NCI-H1105 treated with DMSO at 0.1 percent for 48 hours (cell line): ENCODE results near the gene DPH6.
"Not testable (repeated sequence)": the region's sequence is repeated elsewhere in the genome, so short reads cannot be mapped to it uniquely, and the experiment has no call there.

ENCODE experiments used
- DNase-seq: peaks from one replicate; lab custom pipeline; 2025; lab: John Stamatoyannopoulos, UW

DPH6 gene, protein sequence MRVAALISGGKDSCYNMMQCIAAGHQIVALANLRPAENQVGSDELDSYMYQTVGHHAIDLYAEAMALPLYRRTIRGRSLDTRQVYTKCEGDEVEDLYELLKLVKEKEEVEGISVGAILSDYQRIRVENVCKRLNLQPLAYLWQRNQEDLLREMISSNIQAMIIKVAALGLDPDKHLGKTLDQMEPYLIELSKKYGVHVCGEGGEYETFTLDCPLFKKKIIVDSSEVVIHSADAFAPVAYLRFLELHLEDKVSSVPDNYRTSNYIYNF

DNA sequence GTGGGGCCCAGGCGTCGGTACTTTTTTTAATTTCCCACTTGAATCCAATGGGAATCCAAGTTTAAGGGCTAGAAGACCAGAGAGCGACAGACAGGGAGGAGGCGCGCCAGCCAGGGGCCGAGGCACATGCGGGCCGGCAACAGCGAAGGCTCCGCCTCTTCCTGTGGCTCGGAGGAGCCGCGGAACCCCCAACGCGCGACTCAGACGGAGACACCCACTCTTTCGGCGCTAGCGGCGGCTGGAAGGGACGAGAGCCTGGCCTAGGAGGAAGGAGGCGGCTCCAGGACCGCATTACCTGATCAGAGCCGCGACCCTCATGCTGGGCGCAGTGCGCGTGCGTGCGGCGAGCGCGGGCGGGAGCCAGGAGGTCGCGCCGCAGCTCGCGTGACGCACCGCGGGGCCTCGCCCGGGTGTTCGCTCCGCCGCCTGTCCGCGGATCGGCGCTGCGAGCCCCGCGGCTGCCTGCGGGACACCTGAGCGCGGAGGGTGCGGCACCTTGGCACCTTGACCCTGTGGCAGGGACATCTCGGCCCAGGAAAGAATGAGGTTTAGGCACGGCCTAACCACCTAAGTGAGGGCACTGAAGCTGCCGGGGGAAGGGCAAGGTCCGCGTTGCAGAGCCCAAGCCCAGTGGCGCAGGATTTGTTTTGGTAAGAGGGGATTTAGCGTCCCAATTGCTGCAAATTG lies at the start of gene DPH6:
TSS of gene DPH6 (minus strand) at position 342 of the 687 bp plus-strand sequence. CDS start at position 318, 24 bp downstream.
- DNase-seq = peak; percentile 71

DNA sequence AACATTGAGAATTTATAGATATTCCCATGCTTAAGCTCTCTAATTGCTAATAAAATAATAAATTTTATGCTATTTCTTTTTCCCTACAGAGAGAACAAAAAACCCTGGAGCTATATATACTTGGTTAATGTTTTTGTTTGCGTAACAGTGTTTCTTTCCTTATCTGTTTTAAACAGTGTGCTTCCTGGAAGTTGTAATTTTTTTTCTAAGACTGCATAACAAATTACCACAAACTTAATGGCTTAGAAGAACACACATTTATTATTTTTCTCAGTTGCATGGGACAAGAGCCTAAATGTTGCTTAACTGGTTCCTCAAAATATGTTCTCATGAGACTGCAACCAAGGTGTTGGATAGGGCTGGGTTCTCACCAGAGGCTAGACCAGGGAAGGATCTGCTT lies 49.7 kb upstream of the DPH6 start:
- no peak for DNase-seq

DNA sequence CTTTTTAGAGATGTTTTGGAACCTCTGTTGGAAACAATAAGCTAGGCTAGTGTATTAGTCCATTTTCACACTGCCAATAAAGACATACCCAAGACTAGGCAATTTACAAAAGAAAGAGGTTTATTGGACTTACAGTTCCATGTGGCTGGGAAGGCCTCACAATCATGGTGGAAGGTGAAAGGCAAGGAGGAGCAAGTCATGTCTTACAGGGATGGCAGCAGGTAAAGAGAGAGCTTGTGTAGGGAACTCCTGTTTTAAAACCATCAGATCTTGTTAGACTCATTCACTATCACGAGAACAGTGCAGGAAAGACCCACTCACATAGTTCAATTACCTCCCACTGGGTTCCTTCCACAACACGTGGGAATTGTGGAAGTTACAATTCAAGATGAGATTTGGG lies 46.0 kb upstream of the DPH6 start:
- DNase-seq = not testable (repeated sequence)

DNA sequence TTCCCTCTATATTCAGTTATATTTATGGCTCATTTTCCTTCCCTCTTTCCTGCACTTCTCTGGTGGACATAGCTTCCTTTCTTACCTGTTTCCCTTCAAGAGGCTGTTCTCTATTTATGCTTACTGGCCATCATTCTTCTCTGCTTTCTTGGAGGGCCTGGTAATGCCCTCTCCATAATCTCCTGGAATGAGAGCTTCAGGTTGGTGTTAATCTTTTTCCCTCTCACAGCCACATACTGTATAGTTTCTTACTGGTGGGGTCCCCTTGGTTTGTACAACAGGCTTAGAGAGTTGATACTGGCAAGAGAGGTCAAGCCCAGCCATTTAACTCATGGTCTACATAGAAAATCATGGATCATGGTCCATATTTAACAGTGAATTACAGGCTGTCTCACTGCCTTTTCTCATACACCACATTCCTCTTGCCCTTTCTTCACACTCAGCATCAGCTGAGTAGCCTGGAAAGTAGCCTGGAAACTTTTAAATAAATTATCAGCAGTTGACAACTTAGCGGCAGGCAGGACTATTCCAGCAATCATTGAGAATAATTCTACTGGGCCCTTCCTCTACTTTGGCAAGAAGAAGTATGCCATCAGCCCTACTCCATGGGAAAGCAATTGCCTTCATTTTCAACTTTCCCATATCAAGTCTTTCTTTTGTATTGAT lies 38.0 kb upstream of the DPH6 start:
- DNase-seq = no peak

DNA sequence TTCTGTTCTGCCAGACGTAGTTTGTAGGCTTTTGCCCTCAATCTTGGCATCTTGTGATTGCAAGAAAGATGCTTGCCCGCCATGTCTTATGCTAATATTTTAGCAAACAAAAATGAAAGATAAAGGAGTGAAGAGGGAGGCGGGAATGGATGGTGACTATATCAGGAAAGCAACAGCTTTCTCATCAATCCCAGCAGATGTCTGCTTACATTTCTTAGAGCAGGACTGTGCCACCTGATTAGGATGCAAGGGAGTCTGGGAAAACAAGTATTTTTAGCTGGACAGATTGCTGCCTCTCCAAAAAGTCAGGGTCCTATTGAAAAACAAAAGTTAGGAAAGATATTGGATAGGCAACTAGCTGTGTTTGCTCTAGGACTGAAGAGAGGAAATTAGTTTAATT lies 34.6 kb upstream of the DPH6 start:
- peak; percentile 55 for DNase-seq

DNA sequence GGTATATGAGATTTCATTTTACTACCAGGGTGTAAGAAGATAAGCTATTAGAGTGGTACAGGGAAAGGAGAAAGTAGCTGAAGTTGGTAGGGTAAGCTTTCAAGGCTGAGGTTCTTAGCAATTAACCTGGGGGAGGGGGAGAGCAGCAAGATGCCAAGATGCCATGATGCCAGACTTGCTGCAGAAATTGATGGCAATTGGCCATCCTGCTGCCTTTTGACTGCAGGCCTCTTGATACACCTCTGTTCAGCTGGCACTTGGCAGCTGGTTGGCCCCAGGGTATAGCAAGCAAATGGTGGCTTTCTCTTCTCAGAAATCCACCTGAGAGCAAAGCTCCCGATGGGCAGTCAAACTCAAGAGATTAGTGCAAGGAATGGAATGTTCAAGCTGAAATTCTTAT lies 21.4 kb upstream of the DPH6 start:
- no peak for DNase-seq

DNA sequence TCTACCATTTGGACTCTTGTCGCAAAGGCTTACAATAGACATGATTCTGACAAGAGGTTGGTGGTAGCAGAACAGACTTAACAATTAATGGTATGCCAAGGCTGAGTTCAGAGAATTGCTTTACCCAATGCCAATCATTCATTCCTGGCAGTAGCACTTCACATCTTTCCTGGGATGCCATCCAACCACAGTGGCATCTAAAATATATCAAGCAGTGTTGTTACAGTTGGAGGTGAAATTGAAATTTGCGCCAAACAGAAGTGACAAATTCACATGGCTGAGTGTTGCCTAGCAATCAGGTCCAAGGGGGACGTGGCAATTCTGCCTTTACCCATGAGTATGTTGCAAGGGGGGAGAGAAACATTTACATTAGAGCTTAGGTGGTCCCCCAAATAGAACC lies 21.0 kb upstream of the DPH6 start:
- DNase-seq = no peak

DNA sequence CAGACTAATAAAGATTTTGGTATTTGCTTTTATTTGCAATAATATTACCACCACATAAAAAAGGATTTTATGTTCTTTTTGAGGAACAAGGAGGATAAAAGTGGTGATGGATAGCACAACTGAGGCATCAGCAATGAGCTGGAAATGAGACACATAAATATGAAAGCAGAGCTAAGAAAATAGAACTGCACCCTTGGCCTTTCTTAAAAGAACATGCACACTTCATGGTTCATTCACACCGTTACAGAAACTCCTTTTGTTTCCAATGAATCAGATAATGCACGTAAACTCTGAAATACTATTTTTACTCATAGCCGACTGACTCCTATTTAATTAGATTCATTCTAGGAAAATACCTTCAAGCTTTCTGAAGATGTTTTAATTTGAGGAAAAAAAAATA lies 19.9 kb upstream of the DPH6 start:
- DNase-seq = no peak

DNA sequence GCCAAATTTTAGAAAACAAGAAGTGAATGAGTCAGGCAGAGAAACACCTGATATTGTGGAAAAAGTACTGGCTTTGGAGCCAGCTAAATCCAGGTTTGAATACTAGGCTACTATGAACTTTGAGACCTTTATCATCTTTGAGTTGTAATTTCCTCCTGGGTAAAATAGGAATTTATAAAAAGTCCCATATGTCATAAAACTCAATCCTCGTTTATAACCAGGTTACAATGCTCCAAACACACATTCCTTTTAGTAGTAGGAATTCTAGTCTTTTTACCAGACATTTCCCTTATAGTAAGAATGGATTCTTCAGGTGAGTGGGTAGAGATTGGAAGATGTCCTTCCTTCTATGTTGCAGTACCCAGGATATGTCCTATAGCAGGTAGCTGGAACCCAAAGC lies 16.7 kb upstream of the DPH6 start:
- DNase-seq = no peak

DNA sequence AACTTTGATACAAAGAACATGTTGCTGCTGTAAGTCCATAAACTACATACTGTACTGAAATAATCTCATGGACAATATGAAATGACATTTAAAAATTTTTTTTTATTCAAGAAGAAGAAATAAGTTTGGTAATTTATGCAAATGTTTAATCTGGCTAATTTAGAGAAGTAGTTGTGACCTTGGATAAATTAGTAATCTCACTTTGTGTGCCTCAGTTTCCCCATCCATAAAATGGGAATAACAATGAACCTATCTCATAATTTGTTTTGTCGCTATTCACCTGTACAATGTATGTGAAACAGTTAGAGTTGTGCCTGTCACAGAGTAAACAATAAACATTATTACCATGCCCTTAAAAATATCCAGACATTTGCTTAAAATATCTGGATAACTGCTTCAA lies 15.3 kb upstream of the DPH6 start:
- no peak for DNase-seq

DNA sequence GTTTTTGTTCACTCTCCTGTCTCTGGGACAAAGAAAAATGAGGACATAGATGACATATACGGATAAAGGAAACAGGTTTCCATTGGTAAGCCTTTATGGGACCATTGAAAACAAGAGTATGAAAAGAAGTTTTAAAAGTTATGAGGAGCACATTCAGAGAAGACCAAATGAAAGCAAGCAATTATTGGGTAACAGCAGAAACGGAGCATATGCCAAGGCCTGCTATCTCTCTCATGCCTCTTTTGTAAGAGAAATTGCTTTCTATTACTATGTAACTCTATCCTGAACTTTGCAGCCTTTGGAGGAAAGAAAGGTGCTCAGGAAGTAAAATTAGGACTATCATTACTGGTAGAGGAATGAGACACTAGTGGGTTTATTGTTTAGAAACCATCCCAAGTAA lies 14.9 kb upstream of the DPH6 start:
- no peak for DNase-seq

DNA sequence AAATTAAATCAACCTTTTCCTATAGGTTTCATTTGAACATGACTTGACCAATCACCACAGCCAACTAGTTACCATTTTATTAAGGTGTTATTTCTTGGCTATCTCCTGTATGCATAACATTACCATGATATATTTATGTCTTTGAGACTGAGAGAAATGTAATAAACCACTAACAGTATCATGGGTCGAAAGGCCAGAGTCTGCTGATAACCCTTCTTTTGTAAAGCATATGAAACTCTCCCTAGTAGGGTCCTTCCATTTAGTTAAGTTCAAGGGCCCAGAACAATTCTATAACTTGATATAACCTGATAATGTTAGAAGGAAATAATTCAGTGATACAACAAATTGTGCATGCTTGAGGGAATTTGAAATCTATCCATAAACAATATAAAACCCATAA lies 14.3 kb upstream of the DPH6 start:
- DNase-seq = no peak

DNA sequence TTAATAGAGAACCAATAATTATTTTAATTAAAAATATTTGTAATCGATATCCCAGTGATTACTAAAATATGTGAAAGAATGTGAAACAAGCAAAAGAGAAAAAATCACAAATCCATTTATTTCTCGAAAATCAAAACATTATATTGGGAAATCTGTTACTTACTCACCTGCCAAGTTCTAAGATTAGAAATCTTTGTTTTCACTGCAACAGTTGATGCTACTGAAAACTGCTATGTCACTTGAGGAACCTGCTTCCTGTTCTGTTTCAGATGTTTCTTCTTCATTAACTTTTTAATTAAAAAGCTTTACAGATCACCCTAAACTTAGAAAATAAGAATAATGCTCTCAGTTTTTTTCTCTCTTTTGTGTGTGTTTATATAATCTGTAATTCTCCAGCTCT lies 13.7 kb upstream of the DPH6 start:
- DNase-seq = no peak

DNA sequence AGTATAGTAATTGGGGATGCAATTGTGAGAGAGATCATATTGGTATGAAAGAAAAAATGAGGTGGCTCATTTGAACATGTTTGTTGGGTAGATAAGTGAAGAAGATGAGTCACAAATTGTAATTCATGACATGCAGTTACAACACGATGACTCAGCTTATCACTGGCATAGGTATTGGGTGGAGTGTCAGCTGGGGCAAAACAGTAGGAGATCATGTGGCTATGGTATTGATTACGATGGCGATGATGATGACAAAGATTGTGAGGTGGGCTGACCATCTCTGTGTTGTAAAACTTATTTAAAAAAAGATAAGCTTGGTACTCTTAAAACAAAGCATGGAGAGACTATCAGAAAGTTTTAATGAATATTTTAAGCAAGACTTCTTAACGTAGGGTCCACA lies 11.6 kb upstream of the DPH6 start:
- DNase-seq = no peak

DNA sequence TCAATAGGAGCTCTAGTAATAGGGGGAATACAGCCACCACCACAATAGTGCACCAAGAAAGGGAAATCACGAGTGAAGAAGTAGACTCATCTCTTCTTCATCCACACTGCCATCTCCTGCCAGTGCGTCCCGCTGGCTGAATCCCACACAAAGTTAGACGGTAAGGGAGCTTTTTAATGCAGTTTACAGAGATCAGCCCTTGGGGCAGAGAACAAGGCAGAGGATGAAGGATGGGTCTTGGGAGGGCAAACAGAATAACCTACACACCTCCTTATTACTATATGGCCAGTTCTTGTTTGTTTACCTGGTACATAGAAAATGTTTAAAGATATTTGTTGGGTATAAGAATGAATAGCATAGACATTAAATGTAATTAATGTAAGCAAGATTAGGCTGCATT lies 11.0 kb upstream of the DPH6 start:
- DNase-seq = no peak

DNA sequence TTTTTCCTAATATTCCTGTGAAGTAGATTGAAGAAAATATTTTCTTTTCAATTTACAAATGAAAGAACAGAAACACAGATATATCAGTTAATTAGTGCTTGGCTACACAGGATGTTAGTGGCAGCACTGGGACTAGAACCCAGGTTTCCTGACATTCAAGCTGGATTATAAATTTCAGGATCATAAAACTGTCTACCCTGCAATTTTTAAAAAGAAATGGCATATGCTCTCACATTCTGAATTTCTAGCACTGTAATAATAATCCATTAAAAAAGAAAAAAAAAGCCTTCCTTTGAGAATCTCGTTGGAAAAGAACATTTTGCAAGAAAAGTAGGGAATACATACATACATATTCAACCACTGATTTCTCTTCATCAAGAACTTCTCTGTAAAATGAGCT lies 9.3 kb upstream of the DPH6 start:
- no peak for DNase-seq

DNA sequence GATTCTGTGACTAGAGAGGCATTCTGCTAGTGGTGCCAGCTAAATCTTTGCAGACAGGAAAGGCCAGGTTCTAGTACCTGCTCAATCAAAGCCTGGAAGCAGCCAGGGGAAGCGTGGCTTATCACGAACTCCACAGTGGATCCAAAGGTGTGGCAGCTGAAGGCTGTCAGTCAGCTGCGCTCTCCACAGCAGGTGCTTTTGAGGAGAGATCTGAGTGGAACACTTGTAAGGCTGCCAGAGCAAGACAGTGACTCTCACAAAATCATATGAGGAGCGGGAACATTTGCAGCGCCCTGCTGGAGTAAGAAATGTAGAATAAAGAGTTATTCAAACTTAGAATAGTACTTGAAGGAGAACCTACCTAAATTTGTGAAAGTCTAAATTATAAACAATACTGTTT lies 5.0 kb upstream of the DPH6 start:
- no peak for DNase-seq

DNA sequence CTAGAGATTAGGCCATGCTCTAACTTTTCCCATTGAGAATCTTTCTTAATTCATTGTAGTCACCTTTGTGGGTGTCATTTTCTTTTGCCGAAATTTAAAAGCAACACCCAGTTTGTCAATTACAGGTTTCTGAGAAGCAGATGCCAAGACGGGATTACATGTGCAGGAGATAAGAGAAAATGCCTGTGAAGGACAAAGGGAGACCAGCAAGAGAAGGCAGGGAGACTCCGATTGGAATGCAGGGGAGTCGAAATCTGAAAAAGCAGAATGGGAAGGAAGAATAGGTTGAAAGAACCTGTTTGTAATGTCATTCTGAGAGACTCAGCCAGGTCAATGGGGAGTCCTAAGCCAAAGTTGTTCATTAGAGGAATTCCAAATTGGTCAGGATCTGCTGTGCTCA lies 3.6 kb upstream of the DPH6 start:
- DNase-seq = no peak

DNA sequence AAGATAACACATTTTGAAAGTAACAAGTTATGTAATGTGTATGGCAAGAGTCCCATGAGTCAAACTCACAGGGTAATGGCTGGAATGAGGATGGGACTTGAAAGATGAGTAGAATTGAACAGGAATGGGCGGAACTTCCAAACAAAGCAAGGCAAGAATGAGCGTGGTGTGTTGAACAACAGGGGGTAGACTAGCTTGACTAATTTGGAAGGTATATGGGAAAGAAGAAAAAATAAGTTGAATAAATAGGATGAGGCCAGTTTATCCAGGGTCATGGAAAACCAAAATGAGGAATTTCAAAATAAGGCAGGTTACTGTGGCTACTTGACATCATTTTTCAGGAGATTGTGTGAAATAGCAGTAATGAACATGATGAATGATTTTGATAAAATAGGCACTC lies 2.5 kb upstream of the DPH6 start:
- DNase-seq = no peak

DNA sequence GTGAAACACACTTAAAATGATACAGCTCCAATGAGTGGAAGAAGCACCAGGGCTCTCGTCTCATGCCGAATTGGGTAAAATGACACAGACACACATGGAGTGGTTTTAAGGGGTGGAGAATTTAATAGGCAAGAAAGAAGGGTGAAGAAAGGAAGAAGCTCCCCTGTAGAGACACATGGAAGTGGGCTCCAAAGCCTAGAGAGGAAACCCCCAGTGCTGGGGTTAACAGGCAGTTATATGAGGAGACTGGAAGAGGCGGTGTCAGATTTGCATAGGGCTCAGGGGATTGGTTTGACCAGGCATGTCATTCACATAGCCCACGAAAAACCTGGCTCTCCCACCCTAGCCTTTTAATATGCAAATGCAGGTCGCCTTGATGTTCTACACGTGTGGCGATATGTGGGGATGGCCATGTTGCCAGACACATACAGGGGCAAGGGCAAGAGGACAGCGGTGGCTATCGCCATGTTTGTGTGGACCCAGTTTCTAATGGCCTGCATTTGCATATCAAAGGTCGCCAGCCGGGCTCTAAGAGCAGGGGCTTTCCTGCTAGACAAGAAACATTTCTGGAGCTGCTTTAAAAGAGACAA lies 1.9 kb upstream of the DPH6 start:
- no peak for DNase-seq

DNA sequence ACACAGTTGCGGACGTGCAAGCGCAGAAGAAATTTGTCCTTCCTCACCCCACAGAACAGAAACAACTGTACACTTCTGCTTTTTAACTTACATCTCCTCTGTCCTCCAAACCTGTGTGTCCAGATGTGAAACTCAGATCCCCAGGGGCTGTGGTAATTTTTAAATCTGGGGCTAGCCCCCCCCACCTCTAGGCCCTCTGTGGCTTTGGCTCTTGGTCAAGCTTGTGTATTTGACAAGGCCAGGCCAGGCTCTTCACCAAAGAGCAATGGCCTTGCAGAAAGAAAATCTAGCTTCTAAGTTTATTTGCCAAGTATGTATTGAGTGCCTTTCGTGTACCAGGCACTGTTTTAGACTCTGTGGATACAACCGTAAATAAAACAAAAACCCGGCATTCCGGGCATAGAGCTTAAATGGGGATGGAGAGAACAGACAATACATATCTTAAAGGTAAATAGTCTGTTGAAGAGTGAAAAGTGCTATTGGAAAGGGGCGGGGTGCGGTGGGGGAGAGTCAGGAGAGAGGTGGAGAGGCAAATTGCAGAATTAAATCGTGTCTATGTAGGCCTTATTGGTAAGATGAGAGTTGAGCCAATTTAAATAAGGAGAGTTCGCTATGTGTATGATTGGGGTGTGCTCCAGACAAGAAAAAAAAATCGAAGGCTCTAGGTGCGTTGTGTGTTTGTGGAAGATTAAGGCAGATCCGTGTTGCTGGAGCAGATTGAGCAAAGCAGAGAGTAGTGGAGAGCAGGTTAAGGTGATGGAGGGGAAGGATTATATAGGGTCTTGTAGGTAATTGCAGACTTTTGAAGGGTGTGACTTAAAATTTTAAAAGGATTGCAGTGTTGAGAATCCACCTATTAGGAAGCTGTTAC lies 781 bp upstream of the DPH6 start:
- no peak for DNase-seq

DNA sequence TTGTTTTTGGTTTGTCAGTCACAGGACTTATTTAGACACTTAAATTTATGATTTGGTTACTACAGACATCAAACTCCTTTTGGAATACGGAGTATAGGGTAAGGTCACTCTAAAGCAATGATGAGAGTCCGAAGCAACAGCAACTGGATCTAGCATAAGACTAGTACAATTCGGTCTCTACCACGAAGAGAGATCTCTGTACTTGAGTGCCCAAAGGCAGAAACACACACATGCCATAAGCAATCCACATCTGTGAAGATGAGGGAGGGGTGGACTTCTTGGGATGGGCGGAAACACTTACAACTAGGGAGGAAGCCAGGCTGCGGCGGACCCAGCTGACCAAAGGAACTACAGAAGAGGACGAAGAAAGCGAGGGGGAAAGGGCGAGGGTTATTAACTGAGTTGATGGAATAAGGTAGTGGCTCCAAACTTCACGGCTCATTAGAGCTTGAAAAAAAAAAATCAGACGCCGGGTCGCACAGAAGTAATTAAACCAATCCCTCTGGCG lies 595 bp downstream of the DPH6 start:
- no peak for DNase-seq
